SK-MEL-5 (cell line): ENCODE results near the gene CHTF18. TPM values are rescaled to one million over a fixed set of nuclear protein-coding genes. Genes with fewer than 3 reads are reported as not detected.
A peak's percentile ranks its signal among the peaks of the same experiment; 100 is the strongest.
"Not testable (repeated sequence)": the region's sequence is repeated elsewhere in the genome, so short reads cannot be mapped to it uniquely, and the experiment has no call there.

Experiments used
- DNase-seq: peaks from one replicate; pipeline ENCODE4 v3.0.0-alpha.2; 2016; ENCODE audit warnings: low read depth, low spot score
- in situ Hi-C: cut with HindIII; loops from 2 replicates; pipeline ENCODE4 v1.10.0; 2016; ENCODE audit warnings: low sequenced_read_pairs, high pct_unique_total_duplicates, low pct_unique_long_range_greater_than_20kb
- polyA plus RNA-seq, 2 experiments: library from polyadenylated mRNA; depleted of rRNA; stranded (reverse); fragments of >200 nt; gene quantifications; 2 replicates each; pipeline ENCODE4 v1.2.3, GENCODE V29; 2015
- total RNA-seq: library from RNA; depleted of rRNA; stranded (reverse); fragments of >200 nt; shearing (Covaris generic); gene quantifications from 2 replicates; pipeline ENCODE4 v1.2.3, GENCODE V29; 2014; rRNA removed

CHTF18 gene
- 6.6 and 7.6 TPM in 2 replicates for total RNA-seq
- 14.7 and 17.8 TPM in 2 replicates for polyA plus RNA-seq (2015; cell fraction: cytosol; rRNA removed)
- 270 and 302 TPM in 2 replicates for polyA plus RNA-seq (2015; cell fraction: nucleus; rRNA removed)

DNA sequence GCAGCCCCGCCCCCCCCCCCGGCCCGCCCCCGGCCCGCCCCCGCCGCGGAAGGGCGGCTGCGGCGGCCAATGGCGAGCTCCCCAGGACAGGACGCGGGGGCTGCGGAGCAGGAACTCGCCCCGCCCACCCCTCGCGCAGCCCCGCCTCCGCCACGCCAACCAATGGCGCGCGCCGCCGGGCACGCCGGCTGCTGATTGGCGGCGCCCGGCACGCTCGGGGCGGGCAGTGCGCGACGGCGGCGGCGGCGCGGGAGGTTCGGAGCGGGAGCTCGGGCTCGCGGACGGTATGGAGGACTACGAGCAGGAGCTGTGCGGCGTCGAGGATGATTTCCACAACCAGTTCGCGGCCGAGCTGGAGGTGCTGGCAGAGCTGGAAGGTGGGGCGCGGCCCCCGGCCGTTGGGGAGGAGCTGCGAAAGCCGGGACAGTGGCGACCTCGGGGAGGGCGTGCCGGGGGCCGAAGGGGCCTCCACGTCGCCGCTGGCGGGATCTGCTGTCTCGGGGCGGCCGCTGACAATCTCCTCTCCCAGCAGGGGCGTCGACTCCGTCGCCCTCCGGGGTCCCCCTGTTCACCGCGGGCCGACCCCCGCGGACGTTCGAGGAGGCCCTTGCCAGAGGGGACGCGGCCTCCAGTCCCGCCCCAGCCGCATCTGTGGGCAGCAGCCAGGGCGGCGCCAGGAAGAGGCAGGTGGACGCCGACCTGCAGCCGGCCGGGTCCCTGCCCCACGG lies at the start of gene CHTF18:
CHTF18 (plus strand) TSS at position 222 of the 728 bp plus-strand sequence; CDS start at position 287, 65 bp downstream.
- DNase-seq = peak; percentile 85
- in situ Hi-C loops = no loop called here

DNA sequence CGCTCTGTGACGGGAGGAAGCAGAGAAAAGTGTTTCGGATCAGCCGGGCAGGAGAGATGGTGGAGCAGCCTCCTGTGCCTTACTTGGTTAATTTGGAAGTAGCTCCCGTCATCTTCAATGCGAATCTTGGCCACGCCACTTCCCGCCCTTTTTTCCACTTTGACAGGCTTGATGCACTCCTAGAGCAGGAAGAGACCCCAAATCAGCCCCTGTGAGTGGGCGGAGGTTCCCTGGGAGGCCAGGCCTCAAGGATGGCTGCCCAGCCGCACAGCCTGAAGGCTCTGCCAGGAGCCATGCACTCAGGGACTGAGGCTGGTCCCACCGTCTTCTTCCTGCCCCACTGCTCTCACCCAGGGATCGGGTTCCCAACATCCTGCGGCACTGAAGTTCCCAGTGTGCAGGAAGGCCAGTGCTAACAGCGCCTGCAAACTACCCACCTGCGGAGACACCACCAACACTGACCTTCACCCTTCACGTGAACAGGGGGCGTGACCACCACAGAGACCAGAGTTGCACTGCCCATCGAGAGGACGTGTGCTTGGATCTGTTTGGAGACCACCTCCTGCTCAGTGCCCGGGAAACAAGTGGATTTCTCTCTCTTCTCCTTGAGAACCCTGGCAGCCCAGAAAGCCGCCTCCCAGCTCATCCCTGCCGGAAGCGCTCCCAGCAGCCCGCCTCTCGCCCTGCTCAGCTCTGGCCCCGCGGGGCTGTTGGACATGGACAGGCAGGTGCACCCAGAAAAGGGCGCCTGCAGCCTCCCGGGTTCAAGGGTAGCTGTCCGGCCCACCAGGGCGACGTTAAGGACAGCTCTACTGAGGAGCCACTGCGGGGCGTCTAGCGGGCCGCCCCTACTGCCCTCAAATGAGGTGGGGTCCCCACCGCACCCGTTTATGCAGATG lies 48.6 kb upstream of the CHTF18 start:
- in situ Hi-C loops = no loop called here
- DNase-seq = no peak

DNA sequence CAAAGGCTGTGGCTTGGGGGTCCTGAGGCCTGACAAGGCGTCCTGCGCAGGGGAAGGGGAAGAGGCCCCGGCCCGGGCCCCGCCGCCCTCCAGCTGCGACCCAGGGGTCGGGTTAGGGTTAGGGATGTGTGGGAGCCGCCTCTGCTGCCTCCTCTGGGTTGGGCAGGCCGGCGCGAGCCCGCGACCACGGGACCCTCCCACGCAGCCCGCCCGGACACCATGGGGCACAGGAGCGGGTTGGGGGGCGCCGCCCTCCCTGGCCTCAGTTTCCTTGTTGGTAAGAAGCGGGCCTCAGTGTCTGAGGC lies 48.0 kb upstream of the CHTF18 start:
- in situ Hi-C loops = no loop called here
- no peak for DNase-seq

DNA sequence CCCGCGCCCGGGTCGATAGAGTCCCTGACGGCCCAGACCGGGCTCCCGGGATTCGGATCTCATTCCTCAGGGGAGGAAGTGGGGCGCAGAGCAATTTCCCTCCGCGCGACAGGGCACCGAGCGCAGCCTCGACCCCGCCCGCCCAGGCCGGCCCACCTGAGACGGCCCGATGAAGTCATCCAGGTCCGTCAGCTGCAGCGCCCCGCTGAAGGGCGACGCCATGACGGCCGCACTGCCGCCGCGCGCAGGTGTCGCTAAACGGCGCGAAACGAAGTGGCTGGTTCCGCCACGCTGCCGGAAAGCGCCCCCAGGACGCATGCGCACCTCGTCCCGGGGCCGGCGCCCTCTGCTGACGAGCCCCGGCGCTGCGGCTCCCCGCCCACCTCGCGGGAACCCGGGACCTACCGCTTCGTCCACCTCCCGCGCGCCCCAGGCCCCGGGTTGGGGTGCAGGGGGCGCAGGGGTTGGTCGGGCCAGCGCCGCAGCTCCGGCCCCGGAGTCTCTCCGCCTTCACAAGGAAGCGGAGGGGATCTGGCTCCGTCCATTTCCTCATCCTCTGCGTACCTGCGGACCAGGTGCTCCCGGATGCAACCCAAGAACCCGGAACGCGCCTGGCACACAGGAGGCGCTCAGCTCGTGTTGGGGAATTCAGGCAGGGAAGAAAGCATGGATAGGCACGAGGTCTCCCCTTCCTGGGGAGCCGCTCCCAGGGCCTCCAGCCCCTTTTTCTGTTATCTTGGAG lies 47.5 kb upstream of the CHTF18 start, which contains the start of gene CIAO3:
CIAO3 (minus strand) TSS at position 234 of the 742 bp plus-strand sequence; CDS start at position 222, 12 bp downstream.
- peak; percentile 79 for DNase-seq
- in situ Hi-C loops = no loop called here

DNA sequence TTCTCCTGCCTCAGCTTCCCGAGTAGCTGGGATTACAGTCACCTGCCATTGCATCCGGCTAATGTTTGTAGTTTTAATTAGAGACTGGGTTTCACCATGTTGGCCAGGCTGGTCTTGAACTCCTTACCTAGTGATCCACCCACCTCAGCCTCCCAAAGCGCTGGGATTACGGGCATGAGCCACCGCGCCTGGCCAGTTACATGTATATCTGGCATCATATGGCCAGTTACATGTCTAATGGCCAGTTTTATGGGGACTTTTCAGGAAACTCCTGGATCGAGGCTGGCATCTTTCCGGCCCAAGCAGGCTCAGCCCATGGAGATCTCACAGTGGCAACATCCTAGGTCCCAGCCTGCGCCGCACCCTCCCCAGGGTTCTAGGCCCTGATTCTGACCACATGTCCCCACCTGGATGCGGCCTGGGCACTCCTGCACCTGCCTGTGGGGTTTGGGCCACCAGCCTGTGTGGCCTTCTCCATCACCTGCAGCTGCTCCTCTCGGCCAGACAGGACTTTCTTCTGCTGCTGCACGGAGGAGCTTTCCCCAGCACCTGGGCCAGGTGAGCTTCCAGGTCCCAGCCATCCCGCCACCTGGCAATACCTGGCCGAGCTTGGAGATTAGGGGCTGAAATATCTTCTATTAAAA lies 46.3 kb upstream of the CHTF18 start:
- in situ Hi-C loops = no loop called here
- no peak for DNase-seq

DNA sequence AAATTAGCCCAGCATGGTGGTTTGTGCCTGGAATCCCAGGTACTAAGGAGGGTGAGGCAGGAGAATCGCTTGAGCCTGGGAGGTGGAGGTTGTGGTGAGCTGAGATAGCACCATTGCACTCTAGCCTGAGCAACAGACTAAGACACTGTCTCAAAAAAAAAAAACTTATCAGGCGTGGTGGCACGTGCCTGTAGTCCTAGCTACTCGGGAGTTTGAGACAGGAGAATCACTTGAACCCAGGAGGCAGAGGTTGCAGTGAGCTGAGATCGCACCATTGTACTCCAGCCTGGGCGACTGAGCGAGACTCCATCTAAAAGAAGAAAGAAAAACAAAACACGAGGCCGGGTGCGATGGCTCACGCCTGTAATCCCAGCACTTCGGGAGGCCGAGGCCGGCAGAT lies 45.5 kb upstream of the CHTF18 start:
- DNase-seq, in situ Hi-C loops: not testable (repeated sequence)

DNA sequence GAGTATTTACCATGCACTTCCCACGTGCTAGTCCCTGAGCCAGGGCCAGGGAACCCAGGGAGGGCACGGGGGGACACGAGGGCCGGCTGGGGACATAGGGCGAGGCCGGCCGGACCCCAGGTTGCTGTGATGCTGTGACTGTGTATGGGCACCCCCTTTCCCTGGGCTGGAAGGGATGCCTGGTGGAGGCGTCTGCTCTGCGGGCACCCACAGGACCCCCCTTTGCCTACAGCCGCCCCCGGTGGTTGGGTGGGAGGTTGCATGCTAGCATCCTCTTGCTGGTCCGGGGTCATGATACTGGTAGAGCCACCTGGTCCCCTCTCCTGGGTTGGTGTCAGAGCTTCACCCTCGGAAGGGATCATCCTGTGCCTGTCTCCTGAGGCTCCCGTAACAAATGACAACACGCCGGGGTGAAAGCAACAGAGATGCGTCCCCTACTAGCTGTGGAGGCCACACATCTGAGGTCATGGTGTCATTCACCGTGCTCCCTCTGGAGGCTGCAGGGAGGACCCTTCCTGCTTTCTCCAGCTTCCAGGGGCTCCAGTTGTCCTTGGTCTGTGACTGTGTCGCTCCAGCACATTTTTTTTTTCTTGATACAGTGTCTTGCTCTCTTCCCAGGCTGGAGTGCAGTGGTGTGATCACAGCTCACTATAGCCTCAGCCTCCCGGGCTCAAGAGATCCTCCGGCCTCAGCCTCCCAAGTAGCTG lies 44.5 kb upstream of the CHTF18 start:
- DNase-seq = no peak
- in situ Hi-C loops = no loop called here

DNA sequence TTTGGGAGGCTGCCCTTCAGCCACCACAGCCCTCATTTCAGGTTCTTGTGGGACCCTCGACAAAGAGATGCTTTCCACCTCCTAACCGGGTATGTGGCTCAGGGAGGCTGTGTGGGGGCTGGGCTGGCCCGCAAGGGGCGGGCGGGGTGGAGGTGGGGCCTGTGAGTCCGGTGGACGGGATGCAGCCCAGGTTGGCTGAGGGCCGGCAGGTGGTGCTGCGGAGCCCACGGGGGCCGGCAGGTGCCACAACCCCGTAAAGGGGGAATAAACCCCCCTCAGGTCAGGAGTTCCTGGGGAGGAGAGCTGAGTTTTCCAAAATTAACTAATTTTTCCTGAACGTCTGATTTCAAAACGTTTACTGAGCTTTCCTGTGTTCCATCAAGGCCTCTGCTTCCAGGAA lies 42.7 kb upstream of the CHTF18 start:
- peak; percentile 35 for DNase-seq
- in situ Hi-C loops = no loop called here

DNA sequence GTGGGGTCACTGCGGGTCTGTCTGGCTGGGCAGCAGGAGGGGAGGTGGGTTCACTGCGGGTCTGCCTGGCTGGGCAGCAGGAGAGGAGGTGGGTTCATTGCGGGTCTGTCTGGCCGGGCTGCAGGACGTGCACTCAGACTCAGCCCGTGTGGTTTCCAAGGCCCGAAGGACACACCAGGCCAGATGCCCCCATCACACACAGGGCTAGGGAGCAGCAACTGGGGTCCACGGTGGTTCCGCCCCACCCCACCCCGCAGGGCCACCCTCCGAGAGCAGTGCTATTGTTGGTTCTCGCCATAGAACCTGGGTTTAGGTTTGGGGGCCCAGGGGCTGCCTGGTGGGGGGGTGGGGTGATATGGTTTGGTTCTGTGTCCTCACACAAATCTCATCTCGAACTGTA lies 41.8 kb upstream of the CHTF18 start:
- DNase-seq = no peak
- in situ Hi-C loops = no loop called here

DNA sequence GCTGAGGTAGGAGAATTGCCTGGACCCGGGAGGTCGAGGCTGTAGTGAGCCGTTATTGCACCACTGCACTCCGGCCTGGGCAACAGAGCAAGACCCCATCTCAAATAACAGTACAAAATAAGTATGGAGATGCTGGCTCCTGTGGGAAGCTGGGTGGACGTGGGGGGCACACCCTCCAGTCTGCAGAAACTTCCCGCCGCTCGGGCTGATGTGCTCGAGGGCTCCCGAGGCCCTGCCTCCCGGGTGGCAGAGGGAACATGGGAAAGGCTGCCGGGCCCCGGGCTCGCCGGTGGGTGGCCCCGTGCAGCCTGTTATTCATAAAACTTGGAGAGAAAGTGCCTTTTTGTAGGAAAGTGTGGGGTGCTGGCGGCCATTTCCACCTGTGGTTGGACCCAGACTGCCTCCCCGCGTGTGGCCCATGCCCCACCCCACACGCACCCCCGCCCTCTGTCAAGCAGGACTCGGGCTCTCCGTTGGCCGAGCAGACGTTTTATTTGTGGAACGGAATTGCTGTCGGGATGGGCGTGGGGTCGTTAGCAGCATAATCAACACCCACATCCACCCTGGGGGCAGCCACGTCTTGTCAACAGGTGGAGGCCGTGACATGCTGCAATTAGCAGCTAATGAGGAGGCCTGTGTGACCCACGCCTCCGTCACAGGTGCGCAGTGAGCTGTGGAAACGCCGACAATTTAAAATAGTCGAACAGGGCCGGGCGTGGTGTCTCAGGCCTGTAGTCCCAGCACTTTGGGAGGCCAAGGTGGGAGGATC lies 40.3 kb upstream of the CHTF18 start:
- no peak for DNase-seq
- in situ Hi-C loops = no loop called here

DNA sequence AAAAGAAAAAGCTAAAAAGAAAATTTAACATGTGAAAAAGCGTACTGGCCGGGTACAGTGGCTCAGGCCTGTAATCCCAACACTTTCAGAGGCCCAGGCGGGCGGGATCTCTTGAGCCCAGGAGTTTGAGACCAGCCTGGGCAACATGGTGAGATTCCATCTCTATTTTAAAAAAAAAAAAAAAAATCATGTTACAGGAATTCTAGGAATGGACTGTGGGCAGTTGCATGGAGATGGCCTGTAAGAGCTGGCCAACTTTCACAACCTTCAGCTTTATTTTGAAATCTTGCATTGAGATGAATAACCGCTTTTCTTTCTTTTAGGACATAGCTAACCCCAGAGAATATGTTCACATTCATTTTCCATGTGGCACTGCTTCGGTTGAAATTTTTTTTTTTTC lies 39.4 kb upstream of the CHTF18 start:
- in situ Hi-C loops = no loop called here
- no peak for DNase-seq

DNA sequence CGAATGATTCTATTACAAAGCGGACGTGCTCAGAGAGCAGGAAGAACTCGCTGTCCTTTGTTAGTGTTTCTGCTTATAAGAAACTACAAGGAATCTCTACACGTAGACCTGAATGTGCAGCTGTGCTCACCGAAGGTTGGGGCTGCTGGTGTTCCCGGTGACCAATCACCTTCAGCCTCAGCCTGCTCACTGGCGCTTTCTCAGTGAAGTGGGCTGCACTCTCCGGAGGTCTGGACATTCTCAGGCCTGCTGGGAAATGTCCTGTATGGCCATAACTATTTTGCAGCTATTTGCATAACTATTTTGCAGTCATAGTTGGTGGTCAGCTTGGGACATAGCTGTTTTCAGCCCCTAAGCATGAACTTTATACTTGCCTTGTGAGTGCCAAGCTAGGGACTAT lies 37.9 kb upstream of the CHTF18 start:
- no peak for DNase-seq
- in situ Hi-C loops = no loop called here

DNA sequence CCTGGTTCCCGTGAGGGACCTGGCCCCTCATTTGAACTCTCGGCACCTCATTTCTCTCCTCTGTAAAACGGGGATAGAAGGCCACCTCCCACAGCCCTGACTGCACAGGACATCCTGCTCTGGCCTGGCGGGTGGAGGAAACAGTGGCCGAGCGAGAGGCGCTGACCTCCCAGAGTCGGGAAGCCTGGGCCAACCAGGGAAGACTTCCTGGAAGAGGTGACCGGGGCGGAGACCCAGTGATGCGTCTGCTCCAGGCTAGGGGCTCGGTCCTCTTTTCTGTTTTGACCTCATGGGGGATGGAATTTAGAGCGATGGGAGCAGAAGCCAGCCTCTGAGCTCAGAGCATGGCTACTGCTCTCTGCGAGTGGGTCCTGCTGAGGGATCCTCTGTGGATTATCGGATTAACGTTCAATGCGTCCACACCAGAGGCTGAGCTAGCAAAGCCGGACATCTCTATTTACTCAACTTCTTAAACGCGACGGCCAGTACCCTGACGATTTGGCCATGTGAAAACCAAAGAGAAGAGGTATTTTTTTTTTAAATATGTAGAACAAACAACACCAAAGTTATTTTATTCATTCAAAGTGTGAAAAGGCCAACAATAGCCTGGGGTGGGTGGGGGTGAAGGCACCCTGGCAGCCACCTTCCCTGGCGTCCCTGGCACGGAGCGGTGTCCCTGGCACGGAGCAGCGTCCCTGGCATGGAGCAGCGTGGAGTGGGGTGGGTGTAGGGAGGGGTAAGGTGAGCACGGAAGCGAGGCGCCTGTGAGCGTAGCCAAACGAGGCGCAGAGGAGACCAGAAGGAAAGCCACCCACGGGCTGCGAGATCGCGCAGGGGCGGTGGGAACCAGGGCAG lies 37.0 kb upstream of the CHTF18 start:
- in situ Hi-C loops = no loop called here
- DNase-seq = no peak

DNA sequence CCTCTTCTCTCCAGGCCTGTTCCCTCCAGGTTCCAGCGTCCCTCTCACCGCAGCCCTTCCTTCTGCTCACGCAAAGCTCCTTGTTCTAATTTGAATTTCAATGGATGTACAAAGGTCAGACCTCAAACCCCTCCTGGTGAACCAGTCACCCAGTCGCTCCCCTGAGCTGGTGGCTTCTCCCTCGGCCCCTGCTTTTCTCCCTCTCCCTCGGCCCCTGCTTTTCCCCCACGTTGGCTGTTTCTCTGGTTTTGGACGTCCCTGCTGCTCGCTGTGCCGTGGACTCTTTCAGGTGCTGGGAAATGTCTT lies 36.5 kb upstream of the CHTF18 start:
- DNase-seq = no peak
- in situ Hi-C loops = no loop called here

DNA sequence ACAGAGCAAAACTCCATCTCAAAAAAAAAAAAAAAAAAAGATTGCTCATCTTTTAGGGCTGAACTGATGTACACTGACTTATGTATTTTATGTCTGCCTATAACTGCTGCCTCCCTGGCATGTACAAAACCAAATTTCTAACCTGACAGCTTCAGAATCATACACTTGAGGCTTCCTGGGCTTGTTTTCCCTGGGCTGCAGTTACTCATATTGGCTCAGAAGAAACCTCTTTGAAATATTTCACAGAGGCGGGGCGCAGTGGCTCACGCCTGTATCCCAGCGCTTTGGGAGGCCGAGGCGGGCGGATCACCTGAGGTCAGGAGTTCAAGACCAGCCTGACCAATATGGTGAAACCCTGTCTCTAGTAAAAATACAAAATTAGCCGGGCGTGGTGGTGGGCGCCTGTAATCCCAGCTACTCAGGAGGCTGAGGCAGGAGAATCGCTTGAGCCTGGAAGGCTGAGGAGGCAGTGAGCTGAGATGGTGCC lies 34.3 kb upstream of the CHTF18 start:
- in situ Hi-C loops, DNase-seq: not testable (repeated sequence)

DNA sequence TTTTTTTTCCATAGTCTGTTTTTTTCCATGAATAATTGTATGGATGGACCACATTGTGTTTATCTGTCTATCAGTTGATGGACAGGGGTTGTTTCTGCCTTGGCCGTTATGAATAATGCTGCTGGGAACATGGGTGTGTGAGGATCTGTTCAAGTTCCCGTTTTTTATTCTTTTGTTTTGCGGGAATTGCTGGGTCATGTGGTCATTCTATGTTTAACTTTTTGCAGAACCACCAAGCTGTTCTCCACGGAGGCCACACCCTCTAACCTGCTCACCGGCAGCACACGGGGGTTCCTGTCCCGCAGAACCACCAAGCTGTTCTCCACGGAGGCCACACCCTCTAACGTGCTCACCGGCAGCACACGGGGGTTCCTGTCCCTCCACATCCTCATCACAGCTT lies 33.8 kb upstream of the CHTF18 start:
- DNase-seq = no peak
- in situ Hi-C loops = no loop called here
